Inflammatory macrophage treated with lipopolysaccharide for 1 hour (primary cell): ENCODE measurements around the gene TMEM248.
A peak's percentile ranks its signal among the peaks of the same experiment; 100 is the strongest.
"Not testable (repeated sequence)": the region's sequence is repeated elsewhere in the genome, so short reads cannot be mapped to it uniquely, and the experiment has no call there.

Experiments
- DNase-seq, 2 donors: peaks; one replicate each; pipeline ENCODE4 v3.0.0-alpha.2; 2020 to 2022

The TMEM248 gene, protein sequence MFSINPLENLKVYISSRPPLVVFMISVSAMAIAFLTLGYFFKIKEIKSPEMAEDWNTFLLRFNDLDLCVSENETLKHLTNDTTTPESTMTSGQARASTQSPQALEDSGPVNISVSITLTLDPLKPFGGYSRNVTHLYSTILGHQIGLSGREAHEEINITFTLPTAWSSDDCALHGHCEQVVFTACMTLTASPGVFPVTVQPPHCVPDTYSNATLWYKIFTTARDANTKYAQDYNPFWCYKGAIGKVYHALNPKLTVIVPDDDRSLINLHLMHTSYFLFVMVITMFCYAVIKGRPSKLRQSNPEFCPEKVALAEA

DNA sequence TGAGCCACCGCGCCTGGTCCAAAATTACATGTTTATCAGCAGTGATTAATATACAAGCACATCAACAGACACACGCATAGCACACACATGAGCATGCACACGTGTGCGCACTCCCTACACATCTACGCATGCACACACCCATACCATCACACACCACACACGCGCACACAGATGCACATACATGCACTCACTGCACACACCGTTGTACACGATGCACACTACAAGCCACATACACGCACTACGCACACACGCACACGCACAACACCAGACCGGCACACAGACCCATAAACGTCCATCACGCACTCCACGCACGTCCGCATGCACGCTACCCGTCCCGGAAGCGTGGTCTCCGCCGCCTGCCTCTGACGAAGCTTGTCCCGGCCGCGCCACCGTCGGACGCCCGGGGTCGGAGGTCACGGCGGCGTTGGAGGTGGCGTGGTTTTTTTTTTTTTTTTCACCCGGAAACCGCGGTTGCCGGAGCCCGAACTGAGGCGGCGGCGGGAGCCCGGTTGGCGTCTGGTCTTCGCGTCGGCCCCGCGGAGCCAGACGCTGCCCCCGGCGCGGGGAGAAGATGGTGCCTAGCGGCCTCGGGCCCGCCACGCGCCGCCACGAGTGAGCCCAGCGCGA, at the start of gene TMEM248:
TSS of gene TMEM248 (plus strand) at position 457 of the 627 bp plus-strand sequence. CDS start 20,641 bp downstream, outside the sequence.
- peak; percentile 76 to 91 for DNase-seq

DNA sequence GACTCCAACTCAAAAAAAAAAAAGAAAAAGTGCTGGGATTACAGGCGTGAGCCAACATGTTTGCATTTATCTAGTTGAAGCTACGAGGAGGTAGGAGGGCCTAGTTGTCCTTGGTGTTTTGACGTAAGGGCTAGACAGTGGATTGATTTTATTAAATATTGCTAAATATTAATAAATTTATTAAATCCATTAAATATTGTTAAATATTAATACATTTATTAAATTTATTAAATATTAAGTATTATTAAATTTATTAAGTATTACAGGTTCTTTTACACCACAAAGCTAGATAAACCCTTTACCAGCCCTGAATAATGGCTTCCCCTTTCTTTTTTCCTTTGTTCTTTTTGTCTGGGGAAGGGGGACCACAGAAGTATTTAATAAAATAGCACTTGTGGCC, 47.5 kb upstream of the TMEM248 start:
- no peak for DNase-seq

DNA sequence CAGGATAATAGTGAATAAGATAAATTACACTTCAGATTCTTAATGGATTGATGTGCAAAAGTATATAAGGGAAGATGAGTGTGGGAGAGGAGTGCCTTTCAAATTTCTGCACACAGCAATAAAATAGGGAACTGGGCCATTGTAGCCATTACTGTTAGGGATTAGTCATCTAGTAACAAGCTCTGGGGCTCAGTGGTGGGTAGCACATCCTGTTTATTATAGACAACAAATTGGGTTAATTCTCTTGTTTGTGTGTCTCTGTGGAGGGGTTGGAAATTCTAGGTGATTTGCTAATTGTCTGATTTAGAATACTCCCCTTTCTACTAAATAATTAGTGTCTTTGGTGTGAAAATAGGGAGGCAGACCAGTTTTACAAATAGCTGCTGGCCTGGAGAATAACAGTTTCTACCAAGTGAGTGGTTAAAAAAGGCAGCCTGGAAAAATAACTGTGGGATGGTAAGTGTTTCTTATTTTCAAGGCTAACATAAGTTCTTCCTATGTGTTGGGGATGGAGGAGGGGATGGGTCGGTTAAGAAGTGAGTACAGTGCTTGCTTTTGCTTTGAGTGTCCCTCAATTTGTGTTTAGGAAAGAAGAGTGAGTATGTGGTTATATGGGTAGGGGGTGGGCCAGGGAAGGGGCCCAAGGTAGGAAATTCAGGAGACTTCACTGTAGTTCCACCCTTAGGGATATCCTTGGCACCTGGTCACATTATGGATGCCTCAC, 43.3 kb upstream of the TMEM248 start:
- DNase-seq, result peak; percentile 69 to 72

DNA sequence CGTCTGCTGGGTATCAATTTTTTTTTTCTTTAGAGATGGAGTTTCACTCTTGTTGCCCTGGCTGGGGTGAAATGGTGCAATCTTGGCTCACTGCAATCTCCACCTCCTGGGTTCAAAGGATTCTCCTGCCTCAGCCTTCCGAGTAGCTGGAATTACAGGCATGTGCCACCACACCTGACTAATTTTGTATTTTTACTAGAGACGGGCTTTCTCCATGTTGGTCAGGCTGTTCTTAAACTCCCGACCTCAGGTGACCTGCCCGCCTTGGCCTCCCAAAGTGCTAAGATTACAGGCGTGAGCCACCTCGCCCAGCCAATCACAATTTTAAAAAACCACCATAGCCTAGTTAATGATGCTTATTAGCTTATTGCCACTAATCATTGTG, 42.7 kb upstream of the TMEM248 start:
- DNase-seq, result not testable (repeated sequence)

DNA sequence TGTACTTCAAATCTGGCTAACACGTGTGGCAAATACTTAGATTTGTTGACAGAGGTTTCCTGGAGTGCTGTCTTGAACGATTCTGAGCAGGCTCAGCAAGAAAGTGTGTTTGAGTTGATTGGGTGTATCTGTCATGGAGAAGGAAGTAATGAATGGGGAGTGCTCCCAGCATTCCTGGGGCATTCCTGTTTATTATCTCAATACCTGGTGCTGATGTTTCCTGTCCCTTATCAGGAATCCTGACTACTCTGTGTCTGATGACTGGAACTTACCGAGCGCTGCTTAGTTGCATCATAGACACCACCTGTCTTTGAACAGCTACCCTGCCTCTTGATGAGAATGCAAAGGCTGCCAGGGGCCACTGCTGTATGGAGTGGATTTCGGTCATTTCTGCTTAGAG, 41.0 kb upstream of the TMEM248 start:
- no peak for DNase-seq

DNA sequence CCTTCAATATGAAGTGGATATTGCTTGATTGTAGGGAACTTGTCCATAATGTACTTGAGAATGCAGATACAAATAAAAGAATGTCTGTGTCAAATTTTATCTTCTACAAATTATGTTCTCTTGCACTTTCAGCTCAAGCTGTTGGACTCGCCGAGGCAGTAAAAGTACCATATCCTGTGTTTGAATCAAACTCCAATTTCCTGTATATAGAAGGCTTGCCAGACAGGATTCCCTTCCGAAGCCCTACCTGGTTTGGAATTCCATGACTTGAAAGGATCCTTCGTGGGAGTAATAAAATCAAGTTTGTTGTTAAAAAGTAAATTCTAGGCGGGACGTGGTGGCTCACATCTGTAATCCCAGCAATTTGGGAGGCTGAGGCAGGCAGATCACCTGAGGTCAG, 40.4 kb upstream of the TMEM248 start:
- not testable (repeated sequence) for DNase-seq

DNA sequence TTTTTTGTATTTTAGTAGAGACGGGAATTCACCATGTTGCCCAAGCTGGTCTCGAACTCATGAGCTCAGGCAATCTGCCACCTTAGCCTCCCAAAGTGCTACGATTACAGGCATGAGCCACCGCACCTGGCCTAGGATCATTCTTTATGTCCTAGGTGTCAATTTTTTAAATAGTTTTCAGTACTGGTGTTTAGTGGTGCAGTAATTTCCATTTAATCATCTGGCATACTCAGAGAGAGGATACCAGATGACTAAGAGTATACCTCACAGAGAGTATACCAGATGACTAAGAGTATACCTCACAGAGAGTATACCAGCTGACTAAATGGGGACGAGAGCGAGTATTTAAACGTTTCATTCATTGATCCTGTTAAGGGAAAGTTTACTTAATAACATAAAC, 37.3 kb upstream of the TMEM248 start:
- no peak for DNase-seq

DNA sequence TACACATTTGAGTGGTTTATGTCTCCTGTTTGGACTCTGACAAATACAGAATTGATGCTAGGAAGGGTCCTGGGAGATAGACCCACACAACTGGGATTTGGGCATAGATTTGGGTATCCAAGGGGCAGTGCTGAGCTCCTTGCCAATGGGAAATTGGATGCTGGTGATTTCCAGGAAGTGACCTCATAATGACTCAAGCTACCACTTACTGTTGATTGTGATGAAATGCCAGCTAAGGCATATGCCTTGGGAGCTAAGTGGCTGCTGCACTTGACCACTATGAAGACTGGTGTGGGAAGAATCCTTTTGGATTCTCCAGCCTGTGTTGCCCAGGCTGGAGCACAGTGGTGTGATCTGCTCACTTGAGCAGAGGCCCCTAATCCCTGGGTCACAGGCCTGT, 36.5 kb upstream of the TMEM248 start:
- DNase-seq, result peak in 1 of 2 donors; percentile 27

DNA sequence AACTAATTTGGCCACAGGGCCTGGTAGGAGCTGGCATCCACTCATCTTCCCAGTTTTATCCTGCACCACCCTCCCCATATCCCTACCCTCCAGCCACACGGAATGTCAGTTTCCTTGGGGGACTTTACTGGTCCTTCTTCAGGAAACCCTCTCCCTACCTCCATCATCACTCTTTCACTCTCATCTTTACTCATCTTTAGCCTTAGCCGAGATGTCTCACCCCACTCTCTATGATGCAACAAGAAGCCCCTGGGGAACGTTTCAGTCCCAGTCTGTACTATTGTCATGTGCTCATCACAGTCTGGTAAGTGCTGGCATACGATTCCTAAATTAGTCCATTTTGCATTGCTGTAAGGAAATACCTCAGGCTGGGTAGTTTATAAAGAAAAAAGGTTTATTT, 34.9 kb upstream of the TMEM248 start:
- DNase-seq, result no peak

DNA sequence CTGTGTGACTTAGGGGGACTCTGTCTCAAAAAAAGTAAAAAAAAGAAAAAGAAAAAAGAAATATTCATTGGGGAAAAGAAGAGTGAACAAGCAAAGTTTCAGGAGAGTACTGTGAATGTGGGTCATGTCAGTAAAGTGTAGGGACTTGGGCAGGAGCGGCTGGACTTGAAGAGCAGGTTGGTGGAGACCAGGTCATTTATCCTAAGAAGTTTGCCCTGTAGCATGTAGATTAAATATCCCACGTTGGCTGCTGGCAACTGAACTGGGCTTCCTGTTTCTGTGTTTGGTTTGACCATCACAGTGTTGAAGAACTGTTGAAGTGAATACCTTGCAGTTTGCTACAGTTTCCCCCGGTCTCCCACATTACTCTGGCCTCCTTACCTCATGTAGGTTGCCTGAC, 32.8 kb upstream of the TMEM248 start:
- not testable (repeated sequence) for DNase-seq

DNA sequence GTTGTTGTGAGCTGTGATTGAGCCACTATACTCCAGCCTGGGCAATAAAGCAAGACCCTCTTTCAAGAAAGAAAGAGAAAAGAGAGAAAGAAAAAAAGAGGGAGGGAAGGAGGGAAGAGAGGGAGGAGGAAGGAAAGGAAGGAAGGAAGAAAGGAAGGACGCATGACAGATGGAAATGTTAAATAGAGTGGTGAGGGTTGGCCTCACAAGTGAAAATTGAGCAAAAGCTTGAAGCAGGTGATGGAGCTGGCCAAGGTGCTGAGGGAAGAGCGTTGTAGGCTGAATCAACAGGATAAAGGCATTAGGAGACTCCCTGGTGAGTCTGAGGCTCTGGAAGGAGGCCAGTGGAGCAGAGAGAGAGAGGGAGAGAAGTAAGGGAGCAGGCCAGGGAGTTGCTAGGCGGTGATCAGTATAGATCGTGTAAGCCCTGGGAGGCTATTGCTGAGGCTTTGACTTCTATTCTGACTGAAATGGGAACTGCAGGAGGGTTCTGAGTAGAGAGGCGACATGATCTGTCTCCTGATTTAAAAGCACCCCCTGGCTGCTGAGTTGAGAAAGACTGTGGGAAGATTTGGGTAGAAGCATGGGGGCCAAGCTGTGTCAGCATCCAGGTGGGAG, 26.5 kb upstream of the TMEM248 start:
- no peak for DNase-seq

DNA sequence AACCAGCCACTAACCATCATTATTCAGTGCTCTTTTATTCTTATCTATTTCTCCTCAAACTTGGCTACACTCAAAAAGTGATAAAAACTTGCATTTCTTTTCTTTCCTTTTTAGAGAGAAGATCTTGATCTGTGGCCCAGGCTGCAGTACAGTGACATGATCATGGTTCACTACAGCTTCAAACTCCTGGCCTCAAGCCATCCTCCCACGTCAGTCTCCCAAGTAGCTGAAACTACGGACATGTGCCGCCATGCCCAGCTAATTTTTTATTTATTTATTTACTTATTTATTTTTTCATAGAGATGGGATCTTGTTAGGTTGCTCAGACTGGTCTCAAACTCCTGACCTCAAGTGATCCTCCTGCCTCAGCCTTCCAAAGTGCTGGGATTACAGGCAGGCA, 24.6 kb upstream of the TMEM248 start:
- DNase-seq, result no peak

DNA sequence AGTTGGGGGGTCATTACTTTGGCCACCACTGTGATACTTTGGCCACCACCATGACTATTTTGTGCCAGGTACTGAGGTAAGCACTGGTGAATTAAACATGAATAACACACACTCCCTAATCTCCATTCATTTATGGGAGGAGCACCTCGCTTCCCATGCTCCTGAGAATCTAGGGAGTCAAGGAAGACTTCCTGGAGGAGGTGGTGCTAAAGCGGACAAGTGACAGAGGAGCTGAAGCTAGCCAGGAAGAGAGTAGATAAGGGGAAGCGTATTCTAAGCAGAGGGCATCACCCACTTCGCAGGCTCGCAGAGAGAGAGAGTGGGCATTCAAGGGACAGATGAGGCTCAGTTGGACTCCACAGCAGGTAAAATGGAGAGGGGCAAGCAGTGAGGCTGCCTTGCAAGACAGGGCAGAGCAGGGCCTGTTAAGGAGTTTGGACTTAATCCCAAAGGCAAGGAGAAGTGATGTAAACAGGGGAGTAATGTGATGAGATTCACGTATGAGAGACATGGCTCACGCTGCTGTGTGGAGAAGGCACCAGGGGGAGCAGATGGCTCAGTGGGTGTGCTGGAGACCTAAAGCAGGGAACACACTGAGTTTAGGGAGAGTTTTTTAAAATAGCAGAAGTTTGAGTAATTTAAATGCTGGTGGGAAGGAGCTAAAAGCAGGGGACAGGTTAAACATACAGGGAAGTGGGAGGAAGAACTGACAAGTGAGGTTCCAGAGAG, 21.3 kb upstream of the TMEM248 start:
- peak in 1 of 2 donors; percentile 17 for DNase-seq

DNA sequence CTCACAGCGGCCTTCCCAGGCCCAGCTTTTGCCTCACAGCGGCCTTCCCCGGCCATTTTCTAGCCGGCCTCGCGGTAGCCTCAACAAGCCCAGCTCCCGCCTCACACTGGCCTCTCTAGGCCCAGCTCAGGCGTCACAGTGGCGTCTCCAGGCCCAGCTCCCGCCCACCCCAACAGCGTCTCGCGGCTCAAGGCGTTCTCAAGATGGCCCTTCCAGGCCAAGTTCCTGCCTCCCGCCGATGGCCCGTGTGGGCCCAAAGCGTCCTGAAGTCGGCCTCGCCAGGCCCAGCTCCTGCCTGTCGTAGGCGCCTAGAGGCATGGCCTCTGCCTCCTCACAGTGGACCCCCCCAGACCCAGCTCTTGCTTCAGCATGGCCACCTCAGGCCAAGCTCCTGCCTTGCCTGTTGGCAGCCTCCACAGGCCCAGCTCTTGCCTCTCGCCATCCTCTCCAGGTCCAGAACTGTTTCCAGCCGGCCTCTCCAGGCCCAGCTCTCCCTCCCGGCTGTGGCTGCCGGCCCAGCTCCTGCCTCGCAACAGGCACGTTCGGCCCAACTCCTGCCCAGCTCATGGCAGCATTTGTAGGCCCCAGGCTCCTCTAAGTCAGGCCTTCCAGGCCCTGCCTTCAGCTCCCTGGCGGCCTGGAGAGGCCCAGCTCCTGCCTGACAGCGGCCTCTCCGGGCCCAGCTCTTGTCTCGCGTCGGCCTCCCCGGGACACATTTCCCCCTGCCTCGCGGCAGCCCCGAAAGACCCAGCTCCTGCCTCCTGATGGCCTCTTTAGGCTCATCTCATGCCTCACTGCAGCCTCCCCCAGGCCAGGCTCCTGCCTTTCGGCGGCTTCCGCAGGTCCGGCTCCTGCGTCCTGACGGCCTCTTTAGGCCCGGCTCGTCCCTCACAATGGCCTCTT, 18.8 kb upstream of the TMEM248 start:
- DNase-seq, result no peak

DNA sequence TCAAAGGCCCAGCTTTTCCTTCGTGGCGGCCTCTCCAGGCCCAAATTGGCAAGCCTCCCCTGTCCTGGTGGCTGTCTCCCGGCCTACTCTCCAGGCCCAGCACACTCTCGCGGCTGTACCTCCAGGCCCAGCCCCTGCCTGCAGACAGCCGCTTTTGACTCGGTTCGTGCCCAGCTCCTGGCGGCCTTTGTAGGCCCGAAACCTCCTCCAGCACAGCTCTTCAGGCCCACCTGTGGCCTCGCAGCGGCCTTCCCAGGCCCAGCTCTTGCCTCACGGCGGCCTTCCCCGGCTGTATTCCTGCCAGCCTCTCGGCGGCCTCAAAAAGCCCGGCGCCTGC, 18.2 kb upstream of the TMEM248 start:
- no peak for DNase-seq

DNA sequence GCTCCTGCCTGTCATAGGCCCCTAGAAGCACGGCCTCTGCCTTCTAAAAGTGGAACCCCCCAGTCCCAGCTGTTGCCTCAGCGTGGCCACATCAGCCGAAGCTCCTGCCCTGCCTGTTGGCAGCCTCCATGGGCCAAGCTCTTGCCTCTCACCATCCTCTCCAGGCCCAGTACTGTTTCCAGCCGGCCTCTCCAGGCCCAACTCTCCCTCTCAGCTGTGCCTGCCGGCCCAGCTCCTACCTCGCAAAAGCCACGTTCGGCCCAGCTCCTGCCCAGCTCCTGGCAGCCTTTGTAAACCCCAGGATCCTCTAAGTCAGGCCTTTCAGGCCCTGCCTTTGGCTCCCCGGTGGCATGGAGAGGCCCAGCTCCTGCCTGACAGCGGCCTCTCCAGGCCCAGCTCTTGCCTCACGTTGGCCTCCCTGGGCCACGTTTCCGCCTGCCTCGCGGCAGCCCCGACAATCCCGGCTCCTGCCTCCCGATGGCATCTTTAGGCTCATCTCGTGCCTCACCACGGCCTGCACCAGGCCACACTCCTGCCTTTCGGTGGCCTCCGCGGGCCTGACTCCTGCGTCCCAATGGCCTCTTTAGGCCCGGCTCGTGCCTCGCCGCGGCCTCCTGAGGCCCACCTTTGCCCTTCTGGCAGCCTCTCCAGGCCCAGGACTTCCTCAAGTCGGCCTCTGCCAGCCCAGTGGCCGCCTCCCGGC, 17.5 kb upstream of the TMEM248 start:
- no peak for DNase-seq

DNA sequence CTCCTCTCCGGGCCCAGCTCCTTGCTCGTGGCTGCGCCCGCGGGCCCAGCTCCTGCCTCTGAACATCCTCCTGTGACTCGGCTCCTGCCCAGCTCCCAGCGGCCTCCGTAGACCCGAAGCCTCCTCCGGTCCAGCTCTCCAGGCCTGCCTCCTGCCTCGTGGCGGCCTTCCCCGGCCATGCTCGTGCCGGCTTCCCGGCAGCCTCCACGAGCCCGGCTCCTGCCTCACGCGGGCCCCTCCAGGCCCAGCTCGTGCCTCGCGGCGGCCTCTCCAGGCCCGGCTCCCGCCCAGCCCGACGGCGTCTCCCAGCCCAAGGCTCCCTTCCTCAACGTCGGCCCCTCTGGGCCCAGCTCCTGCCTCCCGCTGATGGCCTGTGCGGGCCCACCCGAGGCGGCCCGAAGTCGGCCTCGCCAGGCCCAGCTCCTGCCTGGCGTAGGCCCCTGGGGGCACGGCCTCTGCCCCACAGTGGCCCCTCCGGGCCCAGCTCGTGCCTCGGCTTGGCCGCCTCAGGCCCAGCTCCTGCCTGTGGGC, 16.9 kb upstream of the TMEM248 start:
- DNase-seq, result no peak

DNA sequence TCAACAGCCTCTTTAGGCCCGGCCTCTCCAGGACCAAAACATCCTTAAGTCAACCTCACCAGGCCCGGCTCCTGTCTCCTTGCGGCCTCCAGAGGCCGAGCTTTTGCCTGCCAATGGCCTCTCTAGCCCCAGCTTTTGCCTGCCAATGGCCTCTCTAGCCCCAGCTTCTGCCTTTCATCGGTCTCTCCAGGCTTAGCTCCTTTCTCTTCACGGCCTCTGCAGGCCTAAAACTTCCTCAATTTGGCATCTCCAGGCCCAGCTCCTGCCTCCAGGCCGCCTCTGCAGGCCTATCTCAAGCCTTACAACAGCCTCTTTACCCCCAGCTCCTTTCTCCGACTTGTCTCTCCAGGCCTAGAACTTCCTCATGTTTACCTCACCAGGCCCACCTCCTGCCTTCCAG, 15.7 kb upstream of the TMEM248 start:
- DNase-seq, result no peak

DNA sequence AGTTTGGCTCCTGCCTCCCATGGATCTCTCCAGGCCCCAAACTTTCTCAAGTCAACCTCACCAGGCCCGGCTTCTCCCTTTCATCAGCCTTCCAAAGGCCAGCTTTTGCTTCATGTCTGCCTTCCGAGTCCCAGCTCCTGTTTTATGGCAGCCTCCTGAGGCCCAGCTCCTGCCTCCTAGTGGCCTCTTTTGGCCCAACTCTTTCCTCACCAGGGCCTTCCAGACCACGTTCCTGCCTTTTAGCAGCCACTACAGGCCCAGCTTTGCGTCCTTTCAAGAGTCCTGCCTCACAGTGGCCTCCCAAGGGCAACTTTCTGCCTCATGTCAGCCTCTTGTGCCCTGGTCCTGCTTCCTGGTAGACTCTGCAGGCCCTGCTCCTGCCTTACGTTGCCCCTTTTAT, 15.3 kb upstream of the TMEM248 start:
- no peak for DNase-seq

DNA sequence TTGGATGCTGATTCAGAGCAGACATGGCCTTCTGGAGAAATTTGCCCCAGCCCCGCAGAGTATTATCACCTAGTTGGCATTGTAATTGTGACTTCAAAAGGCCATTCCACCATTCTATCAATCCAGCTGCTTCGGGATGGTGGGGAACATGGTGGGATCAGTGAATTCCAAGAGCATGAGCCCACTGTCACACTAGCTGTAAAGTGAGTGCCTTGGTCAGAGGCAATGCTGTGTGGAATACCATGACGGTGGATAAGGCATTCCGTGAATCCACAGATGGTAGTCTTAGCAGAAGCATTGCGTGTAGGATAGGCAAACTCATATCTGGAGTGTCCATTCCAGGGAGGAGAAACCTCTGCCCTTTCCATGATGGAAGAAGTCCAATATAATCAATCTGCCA, 13.3 kb upstream of the TMEM248 start:
- no peak for DNase-seq

DNA sequence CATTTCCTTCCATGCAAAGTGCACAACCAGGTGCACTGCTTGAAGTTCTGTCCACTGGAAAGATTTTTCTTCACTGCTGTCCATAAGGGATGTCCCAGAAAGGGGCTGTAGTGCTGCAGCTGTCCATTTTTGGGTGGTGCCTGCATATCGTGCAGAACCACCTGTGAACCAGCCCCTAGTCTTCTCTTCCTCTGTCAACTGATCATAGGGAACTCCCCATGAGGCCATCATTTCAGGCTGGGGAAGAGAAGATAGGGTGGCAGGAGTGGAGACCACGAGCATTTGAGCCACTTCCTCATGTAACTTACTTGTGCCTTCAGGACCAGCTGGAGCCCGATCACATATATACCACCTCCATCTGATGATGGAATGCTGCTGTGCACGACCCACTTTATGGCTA, 12.4 kb upstream of the TMEM248 start:
- peak in 1 of 2 donors; percentile 13 for DNase-seq
